H1 (cell line): ENCODE measurements around the gene F7. TPM values are rescaled to one million over a fixed set of nuclear protein-coding genes. Genes with fewer than 3 reads are reported as not detected.

Source experiments
- CTCF ChIA-PET: fragments of 300-600 bp; sonication (Branson Sonifier 250); formaldehyde crosslinking; loops from one replicate; lab custom pipeline; 2021; ENCODE audit not compliant: partially characterized antibody; lab: Charles Lee
- POLR2A ChIA-PET: fragments of 300-600 bp; sonication (Branson Sonifier 250); formaldehyde crosslinking; loops from one replicate; lab custom pipeline; 2021; ENCODE audit warnings: inconsistent platforms; ENCODE audit not compliant: partially characterized antibody; lab: Charles Lee
- DNase-seq, 2 experiments: peaks; one replicate each; pipeline versions ENCODE4 v3.0.0 to v3.0.0-alpha.2; 2010 to 2022; ENCODE audit warnings: low spot score in 2 of 2, low read depth in 1 of 2, mixed read lengths in 1 of 2
- FAIRE-seq: peaks from 2 replicates; lab custom pipeline; 2011; peaks lifted over from hg19 to GRCh38; lab: Jason Lieb, UNC
- H2AFZ ChIP-seq: 2 replicates; pipeline ENCODE4 v1.8.1; 2012; ENCODE audit warnings: low read length, inconsistent platforms
- H2AK5ac ChIP-seq: 2 replicates; pipeline ENCODE4 v1.6.1; 2013; ENCODE audit warnings: low read depth, low read length
- H2BK120ac ChIP-seq: replicated peaks from 2 replicates; pipeline ENCODE3; 2013; ENCODE audit warnings: low read depth, low read length, inconsistent platforms
- H2BK12ac ChIP-seq: 2 replicates; pipeline ENCODE4 v1.6.1; 2013; ENCODE audit warnings: low read depth, low read length
- H2BK15ac ChIP-seq: 2 replicates; pipeline ENCODE4 v1.6.1; 2013; ENCODE audit warnings: low read length
- H2BK20ac ChIP-seq: 2 replicates; pipeline ENCODE4 v1.6.1; 2013; ENCODE audit warnings: low read length
- H2BK5ac ChIP-seq: 2 replicates; pipeline ENCODE4 v1.6.1; 2013; ENCODE audit warnings: low read depth, low read length
- H3K14ac ChIP-seq: 2 replicates; pipeline ENCODE4 v1.6.1; 2013; ENCODE audit warnings: inconsistent platforms; ENCODE audit not compliant: insufficient read length
- H3K18ac ChIP-seq: 2 replicates; pipeline ENCODE4 v1.6.1; 2013; ENCODE audit warnings: low read length; ENCODE audit errors: extremely low read depth
- H3K23ac ChIP-seq: 2 replicates; pipeline ENCODE4 v1.6.1; 2013; ENCODE audit warnings: inconsistent platforms; ENCODE audit not compliant: insufficient read length
- H3K23me2 ChIP-seq: 2 replicates; pipeline ENCODE4 v1.6.1; 2013; ENCODE audit warnings: low read depth, low read length
- H3K27ac ChIP-seq: 2 replicates; pipeline ENCODE4 v1.6.1; 2011; ENCODE audit warnings: low read depth, low read length, inconsistent platforms
- H3K27me3 ChIP-seq, 4 experiments: replicated peaks in 1 of 4; 1 replicate in 1 of 4; 2 replicates in 3 of 4; pipeline versions ENCODE4 v1.6.1 to v1.8.1; 2011 to 2013; ENCODE audit warnings: low read length in 3 of 4, mild to moderate bottlenecking in 3 of 4, inconsistent platforms in 2 of 4, mixed read lengths in 2 of 4, moderate library complexity in 1 of 4; ENCODE audit not compliant: control insufficient read depth in 3 of 4, insufficient read depth in 3 of 4; ENCODE audit errors: extremely low read depth in 1 of 4
- H3K36me3 ChIP-seq, 4 experiments: 2 replicates each; pipeline versions ENCODE4 v1.6.1 to v1.8.1; 2011 to 2013; ENCODE audit warnings: mild to moderate bottlenecking in 4 of 4, low read length in 3 of 4, moderate library complexity in 2 of 4, control low read depth in 1 of 4, inconsistent platforms in 1 of 4; ENCODE audit not compliant: insufficient read depth in 4 of 4, control insufficient read depth in 2 of 4
- H3K4ac ChIP-seq: replicated peaks from 2 replicates; pipeline ENCODE3; 2013; ENCODE audit warnings: low read length, low read depth, mixed read lengths, inconsistent platforms; ENCODE audit not compliant: insufficient read length
- H3K4me1 ChIP-seq, 4 experiments: replicated peaks in 1 of 4; 1 replicate in 1 of 4; 2 replicates in 3 of 4; pipeline versions ENCODE4 v1.6.1 to v1.8.1; 2011 to 2013; ENCODE audit warnings: low read length in 3 of 4, inconsistent platforms in 2 of 4, mixed read lengths in 1 of 4; ENCODE audit not compliant: insufficient read depth in 4 of 4, control insufficient read depth in 3 of 4
- H3K4me2 ChIP-seq, 2 experiments: 2 replicates each; pipeline versions ENCODE4 v1.6.1 to v1.8.1; 2011 to 2013; ENCODE audit warnings: low read depth in 2 of 2, low read length in 2 of 2, control low read depth in 1 of 2, inconsistent platforms in 1 of 2, mild to moderate bottlenecking in 1 of 2; ENCODE audit not compliant: insufficient read depth in 1 of 2
- H3K4me3 ChIP-seq, 4 experiments: fragments of 200-600, 300-600 bp in 1 of 4; sonication (generic), shearing (Covaris generic), sonication (Bioruptor Twin) in 1 of 4; 2 replicates each; pipeline versions ENCODE4 v1.5.1 to v1.8.1; 2011 to 2016; ENCODE audit warnings: low read length in 4 of 4, low read depth in 3 of 4, control low read depth in 2 of 4, inconsistent platforms in 2 of 4, mild to moderate bottlenecking in 2 of 4, mixed read lengths in 1 of 4, moderate library complexity in 1 of 4; ENCODE audit not compliant: insufficient read depth in 2 of 4; ENCODE audit errors: extremely low read depth in 1 of 4
- H3K56ac ChIP-seq: replicated peaks from 2 replicates; pipeline ENCODE3; 2013; ENCODE audit warnings: low read depth, mild to moderate bottlenecking, mixed read lengths, low read length, inconsistent platforms; ENCODE audit not compliant: insufficient read length
- H3K79me1 ChIP-seq: 2 replicates; pipeline ENCODE4 v1.6.1; 2013; ENCODE audit warnings: low read depth, low read length, control low read depth
- H3K79me2 ChIP-seq, 2 experiments: 2 replicates each; pipeline versions ENCODE4 v1.6.1 to v1.8.1; 2012 to 2013; ENCODE audit warnings: low read length in 2 of 2, mild to moderate bottlenecking in 2 of 2, inconsistent platforms in 1 of 2; ENCODE audit not compliant: insufficient read depth in 2 of 2, control insufficient read depth in 1 of 2
- H3K9ac ChIP-seq, 4 experiments: replicated peaks in 1 of 4; 1 replicate in 1 of 4; 2 replicates in 3 of 4; pipeline versions ENCODE4 v1.6.1 to v1.8.1; 2011 to 2013; ENCODE audit warnings: low read depth in 3 of 4, low read length in 3 of 4, control low read depth in 2 of 4, mild to moderate bottlenecking in 2 of 4, moderate library complexity in 2 of 4, inconsistent platforms in 1 of 4; ENCODE audit errors: extremely low read depth in 1 of 4
- H3K9me3 ChIP-seq, 2 experiments: 2 replicates each; pipeline versions ENCODE4 v1.6.1 to v1.8.1; 2012 to 2013; ENCODE audit warnings: mild to moderate bottlenecking in 2 of 2, moderate library complexity in 2 of 2, control low read depth in 1 of 2, inconsistent platforms in 1 of 2, low read depth in 1 of 2, low read length in 1 of 2, mixed read lengths in 1 of 2; ENCODE audit not compliant: insufficient read depth in 2 of 2
- H4K20me1 ChIP-seq, 2 experiments: replicated peaks in 1 of 2; 2 replicates each; pipeline versions ENCODE3 to v1.8.1; 2011 to 2013; ENCODE audit warnings: inconsistent platforms in 2 of 2, low read length in 2 of 2, mild to moderate bottlenecking in 1 of 2; ENCODE audit not compliant: insufficient read depth in 2 of 2, control insufficient read depth in 1 of 2
- H4K5ac ChIP-seq: 2 replicates; pipeline ENCODE4 v1.6.1; 2013; ENCODE audit warnings: low read length, low read depth, mixed read lengths, inconsistent platforms; ENCODE audit not compliant: insufficient read length
- H4K8ac ChIP-seq: 2 replicates; pipeline ENCODE4 v1.8.0; 2013; ENCODE audit warnings: mild to moderate bottlenecking, moderate library complexity, low read length, inconsistent platforms; ENCODE audit not compliant: insufficient read depth; ENCODE audit errors: extremely low read depth
- H4K91ac ChIP-seq: replicated peaks from 2 replicates; pipeline ENCODE3; 2013; ENCODE audit warnings: low read length, mixed read lengths, inconsistent platforms; ENCODE audit not compliant: insufficient read length
- ASH2L ChIP-seq: fragments of 200-600, 300-600 bp; sonication (generic); IDR thresholded peaks from one replicate; pipeline ENCODE4 v1.7.1; 2017; ENCODE audit warnings: low read length
- BACH1 ChIP-seq: IDR thresholded peaks from 2 replicates; pipeline ENCODE4 v1.6.1; 2012; ENCODE audit warnings: low read length, improper control_type of control experiment
- CBX8 ChIP-seq: fragments of 300-800, 300-1000 bp; sonication (generic); IDR thresholded peaks from 2 replicates; pipeline ENCODE4 v1.7.1; 2016; ENCODE audit warnings: low read depth, low read length, borderline replicate concordance
- E2F6 ChIP-seq: IDR thresholded peaks from 2 replicates; pipeline ENCODE4 v1.6.1; 2012; ENCODE audit warnings: inconsistent platforms
- PHF8 ChIP-seq: fragments of 200-600 bp; sonication (generic); conservative IDR thresholded peaks from 2 replicates; pipeline ENCODE4 v1.7.1; 2012; ENCODE audit warnings: low read depth, mild to moderate bottlenecking, inconsistent platforms, low read length, moderate library complexity
- POLR2A ChIP-seq, 2 experiments: IDR thresholded peaks; 1 replicate in 1 of 2; 2 replicates in 1 of 2; pipeline ENCODE4 v1.6.1; 2011; ENCODE audit warnings: low read depth in 2 of 2, low read length in 2 of 2, mild to moderate bottlenecking in 2 of 2; ENCODE audit errors: control extremely low read depth in 1 of 2
- POU5F1 ChIP-seq: IDR thresholded peaks from 2 replicates; pipeline ENCODE4 v1.6.1; 2011; ENCODE audit warnings: low read depth, mild to moderate bottlenecking, low read length, moderate library complexity
- SP1 ChIP-seq: IDR thresholded peaks from 2 replicates; pipeline ENCODE4 v1.6.1; 2011; ENCODE audit warnings: low read depth, low read length
- WGBS, 2 experiments: shearing (Covaris generic) in 1 of 2; methylation state at CpG; one replicate each; pipeline versions ENCODE4 v1.1.6 to v1.1.7; 2013 to 2015; ENCODE audit warnings: low lambda C conversion rate in 2 of 2, mixed read lengths in 2 of 2, inconsistent platforms in 1 of 2, low coverage in 1 of 2, missing lambda C conversion rate in 1 of 2; ENCODE audit not compliant: insufficient replicate concordance in 2 of 2, insufficient coverage in 1 of 2, insufficient read length in 1 of 2; ENCODE audit errors: extremely low coverage in 1 of 2, missing lambda C conversion rate in 1 of 2; 5-methylcytosine and 5-hydroxymethylcytosine counted together
- polyA plus RNA-seq, 7 experiments: library from polyadenylated mRNA; depleted of rRNA in 3 of 7; stranded (reverse) in 5 of 7; unstranded in 2 of 7; fragments of >200 nt in 5 of 7; fragments of 200-250 nt in 2 of 7; gene quantifications; 1 replicate in 5 of 7; 2 replicates in 1 of 7; 4 replicates in 1 of 7; pipeline versions ENCODE4 v1.2.1 to v1.2.3, GENCODE V29; 2011 to 2013; ENCODE audit warnings: missing spikeins in 2 of 7, mixed read lengths in 2 of 7
- total RNA-seq: library from RNA; stranded (reverse); fragmentation: NEBNext Ultra II Directional; extraction: Animal tissue kit (Norgen Biotek cat#: 25700); gene quantifications from 2 replicates; pipeline ENCODE4 v1.2.1, GENCODE V29; 2021

F7 gene
- total and polyA plus RNA-seq, 2 of the 8 experiments (the other 6 are each of a cell fraction or from before 2014, with no cell fraction given): 0.43 to 0.98 TPM

GRCh38 chr13:113126265-113127150, 20.9 kb downstream of the F7 start:
- no peak overlapping the region for H2AK5ac ChIP-seq
- no peak overlapping the region; the same call in 1 of the 2 replicates for H4K8ac ChIP-seq
- H2BK20ac ChIP-seq: no peak overlapping the region
- no peak overlapping the region for H3K18ac ChIP-seq
- DNase-seq: no peak
- H2BK120ac ChIP-seq: no peak overlapping the region
- TF ChIP-seq POLR2A (IDR thresholded peaks at IDR 0.05; ENCODE audit: control extremely low read depth in 1 of 2, low read depth in 2 of 2, low read length in 2 of 2): no peak
- TF ChIP-seq PHF8: no peak
- no peak for TF ChIP-seq POU5F1
- TF ChIP-seq ASH2L: no peak
- TF ChIP-seq SP1: no peak
- no peak for TF ChIP-seq BACH1
- TF ChIP-seq E2F6: peak; percentile 45; the same call in 1 of the 2 replicates
- TF ChIP-seq CBX8: no peak
- TF ChIP-seq, all 59 proteins: peak for 1
- H3K14ac ChIP-seq: no peak overlapping the region
- H3K4me3 ChIP-seq: no peak overlapping the region
- no peak overlapping the region for H4K5ac ChIP-seq
- no peaks in the 10 kb centered on the region for H3K9me3 ChIP-seq
- CTCF ChIA-PET: interaction anchor here (1.1 to 3.0 kb wide), 5 partner anchors 12 to 30 kb away, joined by 3 to 13 read pairs (median 4); no protein-coding TSS in a partner anchor
- no peaks in the 10 kb centered on the region for H3K79me1 ChIP-seq
- no peak overlapping the region for H3K4me2 ChIP-seq
- no peak overlapping the region for H3K4ac ChIP-seq
- 86% methylated on average over 18 of the region's 18 CpGs; no CpG with 5 or more reads in 1 of the 2 experiments for WGBS, 2 experiments
- FAIRE-seq: no peak
- 0 out of 2 replicates have a peak overlapping the region, but pooled peaks have one; percentile 17 for H2BK12ac ChIP-seq
- no peak overlapping the region for H3K27ac ChIP-seq
- no peak overlapping the region for H2AFZ ChIP-seq
- no peaks in the 10 kb centered on the region for H4K20me1 ChIP-seq
- no peaks in the 10 kb centered on the region for H3K27me3 ChIP-seq
- no peak overlapping the region for H3K56ac ChIP-seq
- no peak overlapping the region for H2BK5ac ChIP-seq
- POLR2A ChIA-PET: interaction anchor here (1.2 kb wide), 1 partner anchor 16 kb away, joined by 3 read pairs; no protein-coding TSS in a partner anchor
- H3K36me3 ChIP-seq: no peaks in the 10 kb centered on the region
- H3K4me1 ChIP-seq: peaks cover 0 to 15% (median 9%) of the 10 kb centered on the region in 4 experiments; a peak in 6 of 7 replicates
- H3K79me2 ChIP-seq: no peaks in the 10 kb centered on the region
- no peak overlapping the region for H4K91ac ChIP-seq
- no peak overlapping the region for H3K9ac ChIP-seq
- H2BK15ac ChIP-seq: 0 out of 2 replicates have a peak overlapping the region, but pooled peaks have one; percentile 12
- no peaks in the 10 kb centered on the region for H3K23me2 ChIP-seq
- no peak overlapping the region for H3K23ac ChIP-seq
